Measurements from ENCODE around the gene TCTA. TPM values are rescaled to one million over a fixed set of nuclear protein-coding genes. Genes with fewer than 3 reads are reported as not detected.

TCTA gene
- total RNA-seq, 1 donor from 2014 or later: 37.2 TPM

- peak; percentile 9 for DNase-seq (ENCODE audit: low read depth)
Observed at GRCh38 chr3:49456466-49456865, 44.2 kb downstream of the TCTA start.

GRCh38 chr3:49460188-49460890 lies 48.1 kb downstream of the TCTA start:
- peak; percentile 41 for DNase-seq (ENCODE audit: low read depth)

- DNase-seq (ENCODE audit: low read depth): peak; percentile 58
Observed at GRCh38 chr3:49460956-49461355, 48.7 kb downstream of the TCTA start.

GRCh38 chr3:49461443-49462171 lies 49.4 kb downstream of the TCTA start:
- peak; percentile 82 for DNase-seq (ENCODE audit: low read depth)

- peak; percentile 75 for DNase-seq (ENCODE audit: low read depth)
Observed at GRCh38 chr3:49462222-49462621, 50.0 kb downstream of the TCTA start.

GRCh38 chr3:49465270-49466034 lies 53.2 kb downstream of the TCTA start:
- DNase-seq (ENCODE audit: low read depth): peak; percentile 78

Other genes with a start within 250 kb of the TCTA start
- gene CCDC71, start 246.1 kb upstream of the TCTA start, total RNA-seq: 34.3 and 35.0 TPM in 2 replicates
- 28.7 and 45.0 TPM in 2 replicates for gene KLHDC8B, start 240.8 kb upstream of the TCTA start, total RNA-seq
- 1.4 and 1.6 TPM in 2 replicates for gene C3orf62, start 135.2 kb upstream of the TCTA start, total RNA-seq
- gene USP4, start 72.4 kb upstream of the TCTA start, total RNA-seq: 9.9 and 11.8 TPM in 2 replicates
- gene GPX1, start 54.1 kb upstream of the TCTA start, total RNA-seq: 109 and 116 TPM in 2 replicates
- 663 and 808 TPM in 2 replicates for gene RHOA, start 447 bp upstream of the TCTA start, total RNA-seq
- 0.36 and 0.56 TPM in 2 replicates for gene AMT, start 10.1 kb downstream of the TCTA start, total RNA-seq
- 3.4 and 5.7 TPM in 2 replicates for gene NICN1, start 16.9 kb downstream of the TCTA start, total RNA-seq
- gene DAG1, start 57.8 kb downstream of the TCTA start, total RNA-seq: 276 and 362 TPM in 2 replicates
- gene BSN, start 142.1 kb downstream of the TCTA start, total RNA-seq: 0.31 and 0.45 TPM in 2 replicates

Data from myocyte (in vitro differentiated cells).